GM19023 (cell line): ENCODE results near the gene AP2A2.

Source experiments
- ATAC-seq: cut with Tn5 transposase; IDR thresholded peaks from one replicate; pipeline ENCODE4 v1.9.1; 2021; ENCODE audit warnings: mild to moderate bottlenecking, moderate library complexity; ENCODE audit not compliant: unreplicated experiment

AP2A2 gene

DNA sequence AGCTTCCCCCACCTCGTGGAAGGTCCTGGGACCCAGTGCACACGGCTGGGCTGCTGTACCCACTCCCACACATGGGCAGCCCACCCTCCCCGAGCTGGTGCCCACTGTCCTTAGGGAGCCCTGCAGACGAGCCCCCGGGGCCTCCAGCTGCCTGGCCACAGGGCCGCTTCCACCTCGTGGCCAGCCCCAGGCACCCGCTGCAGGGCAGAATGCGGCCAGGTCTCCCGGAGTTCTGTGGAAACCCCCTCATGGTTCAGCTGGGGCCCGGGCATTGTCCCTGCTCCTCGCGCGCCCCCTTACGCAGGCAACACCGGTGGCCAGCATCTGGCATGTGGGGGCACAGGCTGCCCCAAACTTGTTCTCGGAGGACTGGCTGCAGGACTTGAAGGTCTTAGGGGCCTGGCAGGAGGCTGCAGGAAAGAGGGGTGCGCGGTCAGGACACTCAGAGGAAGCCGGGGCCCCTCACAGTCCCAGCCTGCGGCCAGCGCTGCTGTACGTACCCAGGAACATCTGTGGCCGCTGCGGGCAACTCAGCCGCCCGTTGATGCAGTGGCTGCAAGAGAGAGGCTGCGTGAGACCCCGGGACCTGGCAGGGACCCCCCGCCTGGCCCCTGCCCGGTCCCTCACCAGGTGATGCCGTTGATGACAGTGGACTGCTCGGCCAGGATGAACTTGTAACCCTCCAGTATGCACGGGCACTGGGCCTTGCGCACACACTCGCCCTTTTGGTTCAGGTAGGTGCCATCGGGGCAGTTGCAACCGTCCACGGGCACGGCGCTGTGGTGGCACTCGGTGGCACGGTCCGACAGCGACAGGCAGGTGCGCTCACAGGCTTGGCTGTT, 101.2 kb downstream of the AP2A2 start:
- ATAC-seq: no peak

DNA sequence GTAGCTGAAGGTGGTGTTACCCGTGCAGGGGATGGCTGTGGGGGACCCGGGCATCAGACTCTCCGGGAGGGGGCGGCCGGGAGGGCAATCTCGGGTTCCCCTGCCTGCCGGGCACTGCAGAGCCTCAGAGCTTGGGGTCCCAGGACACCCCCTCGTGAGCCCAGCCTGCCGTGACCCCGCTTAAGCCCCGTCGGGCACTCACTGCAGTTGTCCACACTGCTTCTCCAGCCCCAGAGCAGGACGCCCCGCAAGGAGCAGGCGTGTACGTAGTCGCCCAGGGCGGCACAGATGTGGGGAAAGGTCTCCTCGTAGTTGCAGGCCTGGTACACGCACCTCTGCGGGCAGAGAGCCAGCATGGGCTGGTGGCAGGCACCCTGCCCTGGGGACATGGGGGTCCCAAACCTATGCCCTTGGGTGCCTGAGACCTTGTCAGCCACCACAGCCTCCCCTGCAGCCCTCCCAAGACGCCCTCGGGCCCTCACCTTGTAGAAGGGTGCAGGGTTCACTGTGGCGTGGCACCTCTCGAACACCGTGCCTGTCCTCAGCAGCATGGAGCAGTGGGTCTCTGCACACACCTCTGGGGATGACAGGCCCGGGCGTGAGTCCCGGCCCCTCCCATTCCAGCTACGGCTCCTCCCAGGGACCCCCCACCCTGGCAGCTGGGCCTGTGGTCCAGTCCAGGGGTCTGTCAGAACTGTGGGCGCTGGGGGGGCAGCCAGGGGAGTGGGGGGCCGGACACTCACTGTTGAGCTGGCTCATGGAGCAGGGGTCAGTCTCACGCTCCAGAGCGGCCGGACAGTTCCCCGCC, 102.0 kb downstream of the AP2A2 start:
- ATAC-seq: no peak

DNA sequence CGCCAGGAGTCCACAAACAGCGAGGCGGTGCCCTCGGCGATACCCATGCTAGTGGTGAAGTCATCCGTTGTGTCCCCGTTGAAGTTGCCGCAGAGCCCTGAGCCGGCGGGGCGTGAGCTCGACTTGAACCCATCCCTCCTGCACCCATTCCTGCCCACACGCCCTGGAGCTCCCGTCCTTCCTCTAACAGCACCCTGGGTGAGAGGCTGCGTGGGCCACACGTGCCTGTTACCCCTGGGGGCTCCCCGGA, 102.5 kb downstream of the AP2A2 start:
- ATAC-seq: no peak

DNA sequence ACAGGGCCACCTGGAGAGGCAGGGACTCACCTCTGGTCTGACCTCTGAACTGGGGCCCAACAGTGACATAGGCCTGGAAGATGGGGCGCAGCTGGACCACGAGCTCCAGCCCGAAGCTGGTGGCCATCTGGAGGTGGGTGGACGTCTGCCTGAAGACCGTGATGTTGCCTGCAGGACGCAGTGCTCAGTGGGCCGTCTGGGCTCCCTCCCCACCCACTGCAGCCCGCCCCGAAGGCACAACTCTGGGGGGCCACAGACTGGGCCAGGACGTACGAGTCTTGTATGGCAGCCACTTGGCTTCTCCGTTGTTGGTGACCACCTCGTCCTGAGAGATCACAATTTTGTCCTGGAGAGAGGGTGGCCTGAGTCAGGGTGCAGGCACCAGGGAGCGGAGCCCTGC, 102.9 kb downstream of the AP2A2 start:
- no peak for ATAC-seq

DNA sequence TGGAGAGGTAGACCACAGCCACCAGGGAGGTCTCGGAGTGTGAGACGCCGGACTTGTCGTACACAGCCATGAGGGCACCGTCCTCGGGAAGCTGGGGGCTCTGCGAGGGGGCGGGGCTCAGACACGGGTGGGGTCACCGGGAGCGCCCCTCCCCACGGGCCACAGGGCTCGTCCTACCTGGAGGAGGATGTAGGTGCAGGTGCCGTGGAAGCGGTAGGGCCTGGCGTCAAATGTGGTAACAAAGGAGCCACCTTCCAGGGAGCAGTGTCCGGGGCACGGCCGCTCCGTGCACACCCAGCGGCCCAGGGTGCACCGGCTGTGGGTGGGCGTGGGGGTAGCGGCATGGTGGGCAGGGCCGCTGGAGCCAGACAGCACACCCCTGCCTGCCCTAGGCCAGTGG, 103.4 kb downstream of the AP2A2 start:
- no peak for ATAC-seq

DNA sequence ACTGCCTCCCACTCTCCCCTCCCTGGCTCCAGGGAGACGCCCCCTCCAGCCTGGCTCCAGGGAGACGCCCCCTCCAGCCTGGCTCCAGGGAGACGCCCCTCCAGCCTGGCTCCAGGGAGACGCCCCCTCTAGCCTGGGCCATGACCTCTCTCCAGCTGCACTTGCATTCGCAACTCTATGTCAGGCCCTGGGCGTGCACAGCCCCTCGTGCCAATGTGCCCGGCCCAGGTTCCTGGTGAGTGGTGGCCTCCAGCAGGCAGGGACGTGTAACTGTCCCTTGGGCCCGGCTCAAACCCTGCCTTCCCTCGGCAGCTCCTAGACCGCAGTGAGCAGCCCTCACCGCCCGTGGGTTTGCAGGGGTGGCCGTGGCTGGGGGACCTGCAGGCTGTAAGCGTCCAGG, 104.0 kb downstream of the AP2A2 start:
- no peak for ATAC-seq

DNA sequence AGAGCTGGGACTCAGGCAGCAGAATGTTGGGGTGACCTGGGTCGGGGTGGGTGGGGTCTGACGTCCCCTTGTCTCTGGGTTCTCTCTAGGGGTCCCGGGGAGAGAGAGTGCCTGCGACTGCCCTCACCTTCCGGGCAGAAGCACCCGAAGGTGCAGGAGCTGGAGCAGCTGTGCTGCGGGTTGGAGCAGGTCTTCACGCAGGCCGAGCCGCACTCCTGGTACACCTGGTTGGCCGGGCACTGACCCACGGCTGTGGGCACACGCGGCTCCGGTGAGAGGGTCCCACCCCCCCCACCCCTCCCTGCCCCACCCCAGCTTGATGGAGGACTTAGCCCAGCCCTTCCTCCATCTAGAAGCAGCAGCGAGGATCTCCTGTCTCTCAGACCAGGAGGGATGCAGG, 104.4 kb downstream of the AP2A2 start:
- ATAC-seq: no peak

DNA sequence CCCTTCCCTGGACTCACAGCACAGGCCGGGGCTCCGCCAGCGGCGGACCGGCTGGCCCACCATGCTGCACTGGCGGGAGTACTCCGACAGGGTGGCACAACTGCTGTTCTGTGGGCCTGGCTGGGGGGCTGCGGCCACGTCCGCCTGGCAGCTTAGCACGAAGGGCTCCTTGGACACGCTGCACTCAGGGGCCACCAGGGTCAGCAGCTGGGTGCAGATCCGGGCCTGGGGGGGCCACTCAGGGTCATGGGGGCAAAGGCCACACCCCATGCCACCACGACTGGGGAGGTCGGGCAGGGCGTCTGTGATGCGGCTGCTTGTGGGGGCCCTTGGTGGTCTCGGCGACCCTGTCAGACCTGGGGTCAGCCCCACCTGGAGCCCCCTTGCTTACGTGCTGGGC, 104.9 kb downstream of the AP2A2 start:
- ATAC-seq: no peak

DNA sequence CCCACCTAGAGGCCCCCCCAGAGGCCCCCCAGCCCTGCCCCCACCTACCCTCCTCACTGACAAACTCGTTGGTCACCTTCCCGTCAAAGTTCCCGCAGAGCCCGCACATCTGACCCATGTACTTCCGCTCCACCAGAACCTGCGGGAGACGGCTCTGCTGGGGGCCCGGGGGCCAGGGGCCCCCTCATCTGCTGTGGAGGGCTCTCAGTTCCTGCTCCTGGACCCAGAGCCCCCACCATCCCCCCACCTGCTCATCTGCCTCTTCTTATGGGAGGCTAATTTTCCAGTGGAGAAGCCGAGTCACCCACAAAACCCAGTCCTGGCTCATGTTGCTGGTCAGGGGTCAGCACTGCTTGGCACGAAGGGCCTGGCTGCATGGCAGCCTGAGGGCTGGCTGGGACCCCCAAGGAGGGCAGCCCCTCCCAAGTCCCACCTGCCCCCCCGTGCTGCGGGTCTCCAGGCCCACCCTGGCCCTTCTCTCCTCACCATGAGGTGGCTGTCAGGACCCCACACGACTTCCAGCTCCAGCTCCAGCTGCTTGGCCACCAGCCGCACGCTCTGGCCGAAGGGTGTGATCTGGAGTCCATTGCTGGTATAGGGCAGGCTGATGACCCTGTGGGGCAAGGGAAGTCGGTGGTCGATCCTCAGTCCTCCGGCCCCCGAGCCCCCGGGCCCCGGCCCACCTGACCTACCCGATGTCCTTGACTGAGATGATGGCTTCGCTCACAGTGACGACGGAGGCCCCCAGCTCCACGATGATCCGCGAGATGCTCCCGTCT, 105.6 kb downstream of the AP2A2 start:
- no peak for ATAC-seq

DNA sequence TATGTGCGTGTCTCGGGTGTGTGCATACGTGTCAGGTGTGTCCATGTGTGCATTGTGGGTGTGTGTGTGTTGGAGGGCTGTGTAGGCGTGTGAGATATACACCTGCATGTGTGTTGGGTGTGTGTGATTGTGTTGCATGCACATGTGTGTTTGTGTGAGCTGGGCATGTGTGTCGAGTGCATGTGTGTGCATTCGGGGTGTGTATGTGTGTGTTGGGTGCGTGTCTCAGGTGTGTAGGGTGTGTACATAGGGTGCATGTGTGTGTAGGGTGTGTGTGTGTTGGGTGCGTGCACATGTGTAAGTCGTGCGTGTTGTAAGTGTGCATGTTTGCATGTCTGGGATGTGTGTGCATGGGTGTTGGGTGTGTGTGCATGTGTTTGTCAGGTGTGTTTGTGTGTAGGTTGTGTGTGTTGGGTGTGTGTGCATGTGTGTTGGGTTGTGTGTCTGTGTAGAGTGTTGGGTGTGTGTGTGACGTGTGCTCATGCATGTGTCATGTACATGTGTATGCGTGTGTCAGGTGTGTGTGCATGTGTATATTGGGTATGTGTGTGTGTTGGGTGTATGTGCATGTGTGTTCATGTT, 106.7 kb downstream of the AP2A2 start:
- no peak for ATAC-seq

DNA sequence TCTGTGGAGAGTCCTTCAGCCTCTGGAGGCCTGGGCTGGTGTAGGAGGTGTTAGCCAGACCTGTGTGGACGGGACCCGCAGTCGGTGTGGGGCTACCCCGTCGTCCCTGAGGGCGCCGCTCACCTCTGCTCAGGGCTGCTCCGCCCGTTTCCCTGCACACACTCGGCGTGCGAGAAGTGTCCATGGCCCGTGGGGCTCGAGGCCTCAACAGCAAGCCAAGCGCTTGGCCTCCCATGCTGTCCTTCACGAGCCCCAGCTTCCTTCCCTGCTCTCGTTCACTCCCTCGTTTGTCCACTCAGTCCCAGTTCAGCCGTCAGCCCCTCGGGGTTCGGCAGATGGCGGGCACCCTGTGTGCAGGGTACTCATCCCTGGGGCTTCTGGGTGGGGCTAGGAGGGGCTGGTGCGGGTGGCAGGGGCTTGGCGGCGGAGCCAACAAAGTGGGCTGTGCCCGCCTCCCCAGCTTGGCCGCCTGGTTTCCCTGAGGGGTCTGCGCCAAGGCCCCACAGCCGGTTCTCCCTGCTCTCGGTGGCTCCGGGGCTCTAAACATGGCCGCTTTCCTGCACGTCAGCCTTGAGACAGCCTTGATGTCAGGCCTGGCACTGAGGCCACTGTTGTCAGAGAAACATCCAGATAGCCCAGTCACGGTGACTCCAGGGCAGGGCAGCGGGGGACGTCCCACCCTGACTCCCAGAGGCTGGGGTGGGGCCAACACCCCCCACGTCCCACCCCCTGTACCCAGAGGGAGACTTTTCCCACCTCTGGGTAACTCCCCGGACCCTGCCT, 107.5 kb downstream of the AP2A2 start:
- ATAC-seq: no peak

DNA sequence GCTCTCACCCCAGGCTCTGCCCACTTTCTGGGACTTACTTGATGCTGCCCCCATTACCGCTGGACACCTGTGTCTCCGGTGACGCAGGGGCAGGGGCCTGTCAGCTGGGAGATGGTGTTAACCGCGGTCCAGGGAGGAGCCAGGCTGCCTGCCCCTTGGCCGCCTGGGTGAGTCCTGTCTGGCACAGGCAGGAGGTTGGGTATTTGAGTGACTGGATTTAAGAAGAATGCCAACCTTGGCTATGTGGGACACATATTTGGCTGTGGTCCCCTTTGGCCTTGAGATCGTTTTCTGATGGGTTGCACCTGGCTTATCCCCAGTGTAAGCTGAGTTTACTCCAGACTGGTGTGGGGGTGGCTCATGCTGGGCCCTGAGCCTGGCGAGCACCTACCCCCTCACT, 108.3 kb downstream of the AP2A2 start:
- ATAC-seq: no peak

DNA sequence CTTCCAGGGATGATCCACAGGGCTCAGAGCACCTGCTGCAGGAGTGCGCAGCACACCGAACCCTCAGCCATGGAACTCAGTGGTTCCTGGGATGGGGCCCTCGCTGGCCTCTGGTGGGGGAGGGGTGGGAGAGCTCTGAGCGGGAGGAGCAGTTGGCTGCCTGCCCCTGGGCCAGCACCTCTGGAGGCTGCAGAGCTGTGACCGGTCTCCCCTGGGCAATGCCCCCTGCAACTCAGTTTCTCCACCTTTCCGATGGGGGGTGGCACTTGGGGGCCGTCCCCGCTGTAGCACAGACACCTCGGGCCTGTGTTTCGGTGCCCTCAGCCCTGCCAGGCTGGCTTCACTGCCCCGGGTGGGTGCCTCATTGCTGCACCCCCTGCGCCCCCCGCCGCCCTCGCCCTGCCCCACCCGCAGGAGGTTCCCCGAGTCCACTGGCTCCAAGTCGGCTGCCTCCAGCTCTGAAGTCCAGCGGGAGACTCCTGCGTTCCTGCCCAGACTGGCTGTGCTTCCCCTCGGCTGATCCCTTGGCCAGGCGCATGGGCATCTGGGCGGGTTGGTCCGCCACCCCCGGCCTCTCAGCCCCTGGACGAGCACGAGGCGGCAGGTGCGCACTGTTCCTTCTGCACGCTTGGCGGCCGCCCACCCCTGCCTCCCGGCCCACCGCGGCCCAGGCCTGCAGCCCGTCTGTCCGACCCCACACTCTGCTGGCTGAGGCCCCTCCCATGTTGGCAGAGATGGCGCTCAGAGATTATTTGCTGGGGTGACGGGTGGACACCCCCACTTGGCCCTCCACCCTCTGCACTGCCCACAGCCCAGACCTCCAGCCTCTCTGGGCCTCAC, 109.0 kb downstream of the AP2A2 start:
- no peak for ATAC-seq

DNA sequence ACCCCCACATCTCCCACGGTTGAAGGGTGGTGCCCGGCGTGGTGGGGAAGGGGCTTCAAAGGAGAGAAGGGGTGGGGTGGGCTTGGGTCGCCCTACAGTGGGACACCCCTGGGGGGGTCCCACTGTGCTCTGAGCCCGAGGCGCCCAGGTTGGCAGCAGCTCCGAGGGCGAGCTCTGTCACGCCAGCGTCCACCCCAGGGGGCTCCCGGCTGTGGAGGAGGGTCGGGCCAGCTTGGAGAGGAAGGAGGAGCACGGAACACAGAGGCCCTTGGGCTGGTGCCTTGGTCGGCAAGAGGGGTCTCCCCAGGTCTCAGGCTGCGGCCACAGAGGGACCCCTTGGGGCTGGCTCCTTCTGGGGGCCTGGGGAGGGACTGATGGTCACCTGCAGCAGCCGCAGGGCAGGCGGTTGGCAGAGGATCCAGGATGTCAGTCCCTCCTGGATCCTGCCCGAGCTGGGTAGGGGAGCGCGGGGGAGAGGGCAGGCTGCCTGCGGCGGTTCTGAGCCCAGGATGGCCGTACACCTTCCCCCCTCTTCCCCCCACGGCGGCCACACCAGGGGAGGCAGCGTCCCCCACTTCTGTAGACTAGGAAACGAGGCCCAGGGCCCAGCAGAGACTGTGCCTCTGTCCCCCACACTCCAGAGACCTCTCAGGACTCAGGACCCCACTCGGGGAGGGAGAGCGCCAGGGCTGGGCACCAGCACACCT, 110.1 kb downstream of the AP2A2 start:
- no peak for ATAC-seq

DNA sequence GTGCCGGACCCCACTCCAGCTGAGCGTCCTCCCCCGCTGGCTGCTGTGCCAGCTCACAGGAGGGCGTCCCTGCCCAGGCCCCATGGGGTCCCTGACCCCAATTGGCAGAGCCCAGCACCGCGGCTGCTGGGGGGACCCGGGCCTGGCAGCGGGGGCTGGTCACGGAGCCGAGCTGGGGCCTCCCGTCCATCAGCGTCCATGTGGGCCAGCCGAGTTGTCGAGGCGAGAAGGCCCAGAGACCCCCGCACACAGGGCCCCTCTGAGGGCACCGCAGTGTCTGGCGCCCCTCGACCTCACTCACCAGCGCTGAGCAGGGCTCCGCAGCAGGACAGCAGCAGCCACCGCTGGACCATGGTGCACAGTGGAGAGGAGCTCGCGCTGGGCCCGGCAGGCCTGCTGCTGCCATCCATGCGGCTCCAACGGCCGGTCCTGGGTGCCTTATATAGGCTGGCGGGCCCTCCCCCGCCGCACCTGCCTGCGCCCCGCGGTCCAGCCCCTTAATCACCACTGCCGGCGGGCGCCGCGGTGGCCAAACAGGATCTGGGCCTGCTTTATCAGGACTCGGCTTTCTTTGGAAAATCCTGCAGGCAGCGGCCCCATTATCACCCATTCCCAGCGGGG, 110.7 kb downstream of the AP2A2 start, which contains the start of gene MUC6:
TSS of gene MUC6 (minus strand) at position 416 of the 621 bp plus-strand sequence. CDS start at position 353, 63 bp downstream.
- no peak for ATAC-seq

DNA sequence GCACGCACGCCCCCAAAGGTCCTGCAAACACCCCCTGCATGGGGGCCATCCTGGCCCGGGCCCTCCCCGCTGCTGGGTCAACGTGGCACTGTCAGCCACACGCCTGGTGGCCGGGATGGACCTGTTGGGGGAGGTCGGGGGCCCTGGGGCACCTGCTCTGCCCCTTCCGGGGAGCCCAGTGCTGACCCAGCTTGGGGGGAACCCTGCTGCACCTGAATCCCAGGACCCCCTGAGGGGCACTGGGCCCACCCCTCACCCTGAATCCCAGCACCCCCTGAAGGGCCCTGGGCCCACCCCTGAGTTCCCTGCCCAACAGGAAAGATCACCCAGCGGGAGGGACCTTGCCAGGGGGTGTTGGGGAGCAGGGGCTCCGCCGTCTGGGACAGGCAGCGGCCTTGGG, 111.3 kb downstream of the AP2A2 start:
- ATAC-seq: no peak

DNA sequence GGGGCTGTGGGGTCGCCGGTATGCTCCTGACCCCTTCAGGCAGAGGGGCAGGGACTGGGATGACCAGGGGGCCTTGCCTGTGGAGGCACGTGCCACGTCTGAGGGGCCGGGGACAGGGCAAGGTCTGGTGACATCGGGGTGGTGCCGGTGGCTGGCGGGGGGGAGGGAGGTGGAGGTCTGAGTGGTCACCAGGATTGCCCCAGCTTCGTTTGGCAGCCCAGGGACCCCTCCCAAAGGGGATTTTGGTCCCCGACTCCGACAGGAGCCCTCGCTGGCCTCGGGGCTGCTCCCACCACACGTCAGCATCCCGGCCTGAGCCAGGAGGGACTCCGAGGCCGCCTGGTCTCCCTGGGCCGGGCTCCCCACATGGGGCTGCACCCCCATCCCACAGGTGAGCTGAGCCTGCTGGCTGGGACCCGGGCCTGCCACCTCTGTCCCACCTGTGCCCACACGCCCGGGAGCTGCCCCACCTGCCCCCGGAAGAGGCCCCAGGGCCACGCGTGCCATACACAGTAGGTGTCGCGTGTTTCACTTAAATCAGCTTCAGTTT, 111.9 kb downstream of the AP2A2 start:
- ATAC-seq: no peak

DNA sequence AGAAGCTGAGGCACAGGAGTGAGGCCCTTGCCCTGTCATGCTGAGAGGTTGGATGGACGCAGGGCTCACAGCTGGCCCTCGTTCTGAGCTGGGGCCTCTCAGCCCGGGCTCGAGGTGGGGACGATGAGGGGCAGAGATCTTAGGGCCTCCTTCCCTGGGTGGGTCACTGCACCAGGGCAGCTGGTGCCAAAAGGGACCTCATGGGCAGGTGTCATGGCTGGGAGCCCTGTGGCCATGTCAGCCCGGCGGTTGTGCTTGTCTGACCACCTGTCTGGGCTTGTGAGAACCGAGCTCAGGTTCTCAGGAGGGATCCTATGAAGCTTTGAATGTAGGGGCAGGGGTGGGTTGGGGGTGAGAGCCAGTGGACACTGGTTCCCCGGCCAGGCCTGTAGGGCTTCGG, 112.7 kb downstream of the AP2A2 start:
- no peak for ATAC-seq
